Measurements from ENCODE around the gene USP6. TPM values are rescaled to one million over a fixed set of nuclear protein-coding genes. Genes with fewer than 3 reads are reported as not detected.

Gene USP6
- total RNA-seq, 1 donor from 2014 or later, result under 0.01 TPM

Small RNA genes within 50 kb of the gene (small RNA-seq; reads per million reads assigned to genes)
- gene AC012146.4, result not detected

Other genes starting within 250 kb of the USP6 start
- gene C17orf107, start 216.5 kb upstream of the USP6 start, total RNA-seq, result 2.4 TPM
- 0.82 TPM for gene CHRNE, start 212.9 kb upstream of the USP6 start, total RNA-seq
- not detected for gene GP1BA, start 183.8 kb upstream of the USP6 start, total RNA-seq
- 59.1 TPM for gene SLC25A11, start 176.0 kb upstream of the USP6 start, total RNA-seq
- 13.0 TPM for gene RNF167, start 175.8 kb upstream of the USP6 start, total RNA-seq
- gene PFN1, start 167.5 kb upstream of the USP6 start, total RNA-seq, result 69.3 TPM
- 0.82 TPM for gene ENO3, start 164.9 kb upstream of the USP6 start, total RNA-seq
- 27.7 TPM for gene SPAG7, start 148.2 kb upstream of the USP6 start, total RNA-seq
- 3.3 TPM for gene CAMTA2, start 128.4 kb upstream of the USP6 start, total RNA-seq
- not detected for gene INCA1, start 118.5 kb upstream of the USP6 start, total RNA-seq
- 10.2 TPM for gene KIF1C, start 118.1 kb upstream of the USP6 start, total RNA-seq
- not detected for gene SLC52A1, start 80.6 kb upstream of the USP6 start, total RNA-seq
- gene ZFP3, start 37.6 kb upstream of the USP6 start, total RNA-seq, result 9.4 TPM
- gene ZNF232, start 4.2 kb upstream of the USP6 start, total RNA-seq, result 17.1 TPM
- 26.9 TPM for gene ZNF594, start 75.8 kb downstream of the USP6 start, total RNA-seq
- gene SCIMP, start 118.8 kb downstream of the USP6 start, total RNA-seq, result under 0.01 TPM
- gene RABEP1, start 166.3 kb downstream of the USP6 start, total RNA-seq, result 90.9 TPM

Data from frontal cortex (tissue), 1 donor.